Skeletal muscle satellite cell (primary cell): ENCODE results near the gene AKR1C1.
A peak's percentile ranks its signal among the peaks of the same experiment; 100 is the strongest.
"Not testable (repeated sequence)": the region's sequence is repeated elsewhere in the genome, so short reads cannot be mapped to it uniquely, and the experiment has no call there.

Source experiments
- H3K27me3 ChIP-seq: 2 replicates; pipeline ENCODE4 v1.7.0; 2013; ENCODE audit warnings: low read length; ENCODE audit not compliant: control insufficient read depth, insufficient read depth
- H3K36me3 ChIP-seq: 2 replicates; pipeline ENCODE4 v1.7.0; 2013; ENCODE audit warnings: mild to moderate bottlenecking, control low read depth, low read length; ENCODE audit not compliant: insufficient read depth
- H3K4me1 ChIP-seq: 2 replicates; pipeline ENCODE4 v1.7.0; 2013; ENCODE audit warnings: low read length; ENCODE audit not compliant: control insufficient read depth, insufficient read depth
- H3K4me2 ChIP-seq: 2 replicates; pipeline ENCODE4 v1.7.0; 2013; ENCODE audit warnings: mild to moderate bottlenecking, low read length
- H3K4me3 ChIP-seq: 2 replicates; pipeline ENCODE4 v1.7.0; 2013; ENCODE audit warnings: low read length
- H3K9ac ChIP-seq: 2 replicates; pipeline ENCODE4 v1.7.0; 2013; ENCODE audit warnings: mild to moderate bottlenecking, low read depth, low read length, moderate library complexity
- H3K9me3 ChIP-seq: replicated peaks from 2 replicates; pipeline ENCODE4 v1.7.0; 2013; ENCODE audit warnings: mild to moderate bottlenecking, control low read depth, low read length

Gene AKR1C1

GRCh38 chr10:4940909-4941308 lies 22.3 kb upstream of the AKR1C1 start:
- not testable (repeated sequence) for H3K9me3 ChIP-seq, H3K27me3 ChIP-seq, H3K4me2 ChIP-seq, H3K4me3 ChIP-seq, H3K9ac ChIP-seq, H3K36me3 ChIP-seq
- peaks cover 50% of the 10 kb centered on the region for H3K4me1 ChIP-seq

DNA sequence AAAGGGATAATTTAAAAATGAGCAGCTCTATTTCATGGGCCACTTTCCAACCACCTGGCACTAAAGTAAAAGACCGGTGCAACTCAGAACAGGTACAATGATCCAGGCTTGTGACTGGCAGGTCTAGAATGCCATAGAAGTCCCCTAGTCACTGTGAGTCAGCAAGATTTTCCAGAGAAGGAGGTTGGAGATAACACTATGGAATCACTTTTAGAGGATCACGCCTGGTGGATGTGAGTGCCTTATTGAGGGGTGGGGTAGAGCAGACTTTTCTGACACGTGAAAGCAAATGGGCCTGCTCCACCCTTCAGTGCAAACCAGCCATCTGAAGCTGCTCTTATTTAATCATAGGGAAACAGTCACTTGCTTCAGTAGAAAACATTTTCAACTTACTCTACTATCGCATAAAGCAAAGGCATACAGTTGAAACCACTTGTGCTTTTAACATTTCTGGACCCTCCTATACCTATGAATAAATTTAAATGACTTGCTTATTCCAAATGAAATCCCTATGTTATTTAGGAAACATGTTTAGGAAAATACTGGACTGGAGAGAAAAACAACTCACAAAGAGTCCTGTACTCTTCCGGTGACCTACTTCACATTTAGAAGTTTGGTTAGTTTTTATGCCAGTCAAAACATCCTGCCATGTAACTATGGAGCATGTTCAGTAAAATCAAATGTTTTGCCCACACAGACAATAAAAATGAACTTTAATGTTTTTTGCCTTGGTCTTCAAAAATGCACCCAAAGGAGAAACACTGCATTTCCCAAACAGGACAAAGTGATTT lies 21.5 kb upstream of the AKR1C1 start:
- Histone ChIP-seq H3K4me1 (peaks cover 59% of the 10 kb centered on the region), H3K27me3 (no peaks in the 10 kb centered on the region), H3K4me3 (no peak overlapping the region), H3K36me3 (no peaks in the 10 kb centered on the region), H3K4me2 (peak overlapping the region; percentile 58), H3K9me3 (no peaks in the 10 kb centered on the region), H3K9ac (peak overlapping the region; percentile 78)

- H3K36me3 ChIP-seq, H3K9me3 ChIP-seq, H3K27me3 ChIP-seq, H3K4me3 ChIP-seq: not testable (repeated sequence)
- Histone ChIP-seq H3K4me1 (peaks cover 69% of the 10 kb centered on the region), H3K9ac (peak overlapping the region; percentile 78), H3K4me2 (peak overlapping the region; percentile 58)
Measured at GRCh38 chr10:4942931-4943330, 20.3 kb upstream of the AKR1C1 start.

DNA sequence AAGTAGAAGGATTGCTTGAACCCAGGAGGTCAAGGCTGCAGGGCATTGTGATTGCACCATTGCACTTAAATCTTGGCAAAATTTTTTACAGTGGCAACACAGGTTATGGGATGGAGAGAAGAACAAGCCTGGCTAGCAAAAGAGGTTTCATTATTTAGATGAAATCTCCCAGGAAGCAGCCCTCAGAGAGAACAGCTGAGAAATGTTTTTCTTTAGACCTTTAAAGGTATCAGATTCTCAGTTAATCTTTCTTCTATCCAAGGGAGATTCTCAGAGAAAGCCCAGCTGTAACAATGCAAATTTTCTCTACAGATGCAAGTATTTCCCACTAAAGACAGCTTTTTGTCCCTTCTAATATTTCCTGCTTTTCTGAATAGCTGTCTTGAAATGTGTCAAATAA lies 19.8 kb upstream of the AKR1C1 start:
- not testable (repeated sequence) for H3K36me3 ChIP-seq, H3K27me3 ChIP-seq, H3K9me3 ChIP-seq, H3K4me3 ChIP-seq
- H3K4me1 ChIP-seq = peaks cover 74% of the 10 kb centered on the region
- peak overlapping the region; percentile 30 for H3K9ac ChIP-seq
- H3K4me2 ChIP-seq = peak overlapping the region; percentile 28

GRCh38 chr10:4943821-4944220 lies 19.4 kb upstream of the AKR1C1 start:
- H3K9ac ChIP-seq = peak overlapping the region; percentile 30
- H3K4me1 ChIP-seq = peaks cover 78% of the 10 kb centered on the region
- no peaks in the 10 kb centered on the region for H3K27me3 ChIP-seq

GRCh38 chr10:4944841-4945240 lies 18.4 kb upstream of the AKR1C1 start:
- Histone ChIP-seq H3K27me3 (no peaks in the 10 kb centered on the region), H3K4me1 (peaks cover 70% of the 10 kb centered on the region), H3K36me3 (no peaks in the 10 kb centered on the region), H3K9ac (no peak overlapping the region), H3K9me3 (no peaks in the 10 kb centered on the region), H3K4me3 (no peak overlapping the region), H3K4me2 (no peak overlapping the region)

More at GRCh38 chr10:4943821-4944220, 19.4 kb upstream of the AKR1C1 start:
- H3K36me3 ChIP-seq = no peaks in the 10 kb centered on the region
- no peak overlapping the region for H3K4me3 ChIP-seq
- H3K9me3 ChIP-seq = no peaks in the 10 kb centered on the region
- H3K4me2 ChIP-seq = no peak overlapping the region

DNA sequence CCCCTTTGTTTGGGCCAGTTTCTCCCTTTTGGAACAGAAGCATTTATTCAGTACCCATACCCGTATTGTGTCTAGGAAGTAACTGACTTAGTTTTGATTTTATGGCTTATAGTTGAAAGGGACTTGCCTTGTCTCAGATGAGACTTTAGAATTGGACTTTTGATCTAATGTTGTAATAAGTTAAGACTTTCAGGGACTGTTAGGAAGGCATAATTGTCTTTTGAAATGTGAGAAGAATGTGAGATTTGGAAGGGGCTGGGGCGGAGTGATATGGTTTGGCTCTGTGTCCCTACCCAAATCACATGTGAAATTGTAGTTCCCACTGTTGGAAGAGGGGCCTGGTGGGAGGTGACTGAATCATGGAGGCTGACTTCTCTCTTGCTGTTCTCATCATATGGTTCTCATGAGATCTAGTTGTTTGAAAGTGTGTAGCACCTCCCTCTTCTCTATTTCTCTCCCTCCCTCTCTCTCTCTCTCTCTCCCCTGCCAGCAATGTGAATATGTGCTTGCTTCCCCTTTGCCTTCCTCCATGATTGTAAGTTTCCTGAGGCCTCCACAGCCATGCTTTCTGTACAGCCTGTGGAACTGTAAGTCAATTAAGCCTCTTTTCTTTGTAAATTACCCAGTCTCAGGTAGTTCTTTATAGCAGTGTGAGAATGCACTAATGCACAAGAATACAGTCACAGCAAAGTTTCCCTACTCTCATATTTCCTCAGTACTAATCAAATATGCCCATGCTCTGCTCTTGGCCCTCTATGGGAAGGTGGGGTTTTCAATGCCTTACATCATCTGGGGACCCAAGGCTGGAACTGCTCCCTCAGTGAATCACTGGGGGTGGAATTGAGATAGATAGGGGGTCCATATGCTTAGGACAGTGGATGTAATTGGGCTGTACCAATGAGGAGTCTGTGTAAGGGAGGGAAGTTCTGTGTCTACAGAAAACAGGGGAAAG lies 17.2 kb upstream of the AKR1C1 start:
- Histone ChIP-seq H3K4me3 (no peak overlapping the region), H3K4me2 (no peak overlapping the region), H3K9ac (no peak overlapping the region), H3K9me3 (no peaks in the 10 kb centered on the region), H3K4me1 (peaks cover 65% of the 10 kb centered on the region), H3K36me3 (no peaks in the 10 kb centered on the region), H3K27me3 (no peaks in the 10 kb centered on the region)

GRCh38 chr10:4947039-4947634 lies 16.1 kb upstream of the AKR1C1 start:
- Histone ChIP-seq H3K9ac (peak overlapping the region; percentile 66), H3K4me1 (peaks cover 55% of the 10 kb centered on the region), H3K36me3 (no peaks in the 10 kb centered on the region), H3K4me3 (peak overlapping the region; percentile 30), H3K4me2 (peak overlapping the region; percentile 55), H3K27me3 (no peaks in the 10 kb centered on the region), H3K9me3 (no peaks in the 10 kb centered on the region)

DNA sequence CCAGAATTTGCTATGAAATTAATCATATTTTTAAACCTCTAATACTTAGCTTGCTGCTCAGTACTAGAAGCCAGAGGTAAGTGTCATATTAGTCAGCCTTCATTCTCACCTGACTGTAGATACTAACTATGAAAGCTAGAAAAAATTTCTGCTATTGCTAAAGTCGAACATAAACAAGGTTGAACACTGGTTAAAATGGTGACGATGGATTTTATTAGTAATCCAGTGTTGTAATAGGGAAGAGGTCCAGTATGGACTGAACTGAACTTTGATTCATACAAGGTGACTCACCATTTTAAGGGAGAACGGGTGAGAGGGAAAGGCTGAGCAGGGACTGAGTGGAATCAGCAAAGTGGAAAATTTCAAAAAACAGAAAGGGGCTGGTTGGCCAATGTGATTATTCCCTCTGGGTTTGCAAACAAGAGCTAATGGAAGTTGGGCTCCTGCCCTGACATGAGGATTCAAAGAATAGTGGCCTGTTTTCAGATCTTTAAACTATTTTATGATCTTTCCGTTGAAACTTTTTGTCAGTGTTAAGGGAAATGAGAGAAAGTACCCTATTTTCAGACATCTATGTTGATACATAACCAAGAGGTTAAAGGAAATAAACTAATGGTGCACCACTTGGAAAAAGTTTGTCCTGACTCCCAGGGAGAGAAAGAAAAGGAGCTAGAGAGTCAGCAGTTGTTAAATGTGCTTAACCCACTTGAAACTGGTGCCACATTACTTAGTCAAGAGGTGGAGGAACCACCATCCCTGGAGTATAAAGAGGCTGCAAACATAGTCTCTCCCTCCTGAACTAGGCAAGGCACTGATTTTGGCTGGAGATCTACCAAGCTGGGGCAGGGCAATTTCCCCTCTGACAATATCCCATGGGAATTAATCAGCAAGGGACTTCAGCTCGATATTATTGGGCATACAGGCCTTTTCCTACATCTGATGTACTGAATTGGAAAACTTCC lies 15.3 kb upstream of the AKR1C1 start:
- peaks cover 48% of the 10 kb centered on the region for H3K4me1 ChIP-seq
- no peaks in the 10 kb centered on the region for H3K27me3 ChIP-seq
- H3K9me3 ChIP-seq = no peaks in the 10 kb centered on the region
- no peaks in the 10 kb centered on the region for H3K36me3 ChIP-seq
- peak overlapping the region; percentile 30 for H3K4me3 ChIP-seq
- peak overlapping the region; percentile 55 for H3K4me2 ChIP-seq
- peak overlapping the region; percentile 66 for H3K9ac ChIP-seq

GRCh38 chr10:4951512-4952162 lies 11.6 kb upstream of the AKR1C1 start:
- H3K4me1 ChIP-seq = peaks cover 20% of the 10 kb centered on the region
- H3K9me3 ChIP-seq, H3K27me3 ChIP-seq, H3K9ac ChIP-seq, H3K36me3 ChIP-seq, H3K4me3 ChIP-seq, H3K4me2 ChIP-seq: not testable (repeated sequence)
